DMS79 treated with DMSO at 0.1 percent for 48 hours (cell line): ENCODE measurements around the gene MORN3.

Experiments used
- DNase-seq: peaks from one replicate; lab custom pipeline; 2025; lab: John Stamatoyannopoulos, UW

Gene MORN3

DNA sequence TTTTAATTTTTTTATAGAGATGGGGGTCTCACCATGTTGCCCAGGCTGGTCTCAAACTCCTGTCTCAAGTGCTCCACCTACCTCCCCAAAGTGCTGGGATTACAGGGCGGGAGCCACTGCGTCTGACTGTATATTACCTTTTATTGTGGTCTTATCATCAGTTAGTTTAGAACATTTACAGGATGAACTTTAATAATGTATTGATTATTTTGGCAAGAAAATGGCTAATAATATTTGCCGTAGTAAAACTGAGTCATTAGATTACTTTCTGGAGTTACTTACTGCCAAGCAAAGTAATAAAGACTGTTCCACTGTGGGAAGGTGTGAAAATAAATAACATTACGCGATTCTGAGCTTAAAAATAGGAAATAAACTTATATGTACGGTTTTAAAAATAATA lies 66.7 kb downstream of the MORN3 start:
- no peak for DNase-seq

DNA sequence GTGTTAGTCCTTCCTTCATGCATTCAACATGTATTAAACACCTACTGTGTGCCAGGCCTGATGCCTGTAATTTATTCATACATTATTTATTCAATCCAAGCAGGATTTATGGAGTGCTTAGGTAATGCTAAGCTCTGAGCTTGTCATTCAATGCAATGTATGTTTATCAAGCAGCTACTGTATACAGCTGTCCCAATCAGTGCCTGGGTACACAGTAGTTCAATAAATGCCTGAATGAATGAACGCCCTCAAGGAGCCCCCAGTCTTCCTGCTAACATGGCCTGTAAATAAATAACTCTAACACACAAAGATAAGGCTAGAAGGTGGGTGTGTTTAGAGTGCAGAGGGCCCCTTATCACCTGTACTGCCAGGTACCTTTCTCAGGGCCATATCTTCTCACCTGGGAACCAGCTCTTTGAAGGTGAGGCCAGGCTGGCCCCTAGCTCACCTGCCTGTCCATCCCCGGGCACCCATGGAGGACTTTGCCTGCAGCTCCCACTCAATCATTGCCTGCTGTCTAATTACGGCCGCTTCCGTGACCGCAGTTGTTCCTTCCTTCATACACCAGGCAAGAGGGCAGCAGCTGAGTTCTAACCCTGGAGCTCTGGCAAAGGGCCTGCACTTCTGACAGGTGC lies 68.6 kb downstream of the MORN3 start:
- DNase-seq: no peak
